SK-N-SH (cell line): ENCODE results near the gene DCX.

Experiments
- ELF1 ChIP-seq: IDR thresholded peaks from 2 replicates; pipeline ENCODE4 v1.4.0; 2012
- EP300 ChIP-seq, 2 experiments: IDR thresholded peaks; 2 replicates each; pipeline versions ENCODE4 v1.4.0 to v1.6.1; 2012; ENCODE audit warnings: borderline replicate concordance in 1 of 2, low read depth in 1 of 2, low read length in 1 of 2
- FOXJ3 ChIP-seq: sonication (generic); formaldehyde crosslinking; IDR thresholded peaks from 2 replicates; pipeline ENCODE4 v1.5.1; 2020; ENCODE audit warnings: mild to moderate bottlenecking, missing genetic modification reagents
- GABPA ChIP-seq: IDR thresholded peaks from 2 replicates; pipeline ENCODE4 v1.4.0; 2012; ENCODE audit warnings: low read depth, mild to moderate bottlenecking
- POLR2AphosphoS5 ChIP-seq: IDR thresholded peaks from 2 replicates; pipeline ENCODE4 v1.6.1; 2012; ENCODE audit warnings: low read depth, low read length
- SIN3A ChIP-seq: IDR thresholded peaks from 2 replicates; pipeline ENCODE4 v1.6.1; 2012; ENCODE audit warnings: low read depth, mild to moderate bottlenecking, low read length, moderate library complexity, borderline replicate concordance
- TAF1 ChIP-seq: IDR thresholded peaks from 2 replicates; pipeline ENCODE4 v1.6.1; 2012; ENCODE audit warnings: low read depth, mild to moderate bottlenecking, low read length, moderate library complexity, borderline replicate concordance
- TCF12 ChIP-seq: IDR thresholded peaks from 2 replicates; pipeline ENCODE4 v1.4.0; 2012
- YY1 ChIP-seq: IDR thresholded peaks from 2 replicates; pipeline ENCODE4 v1.4.0; 2012; ENCODE audit warnings: low read depth, mild to moderate bottlenecking
- TF ChIP-seq, protein P1 (sequence below): fragments of 200-600 bp; sonication (generic); IDR thresholded peaks from 2 replicates; pipeline ENCODE4 v1.6.1; 2017; ENCODE audit warnings: antibody characterized with exemption, mild to moderate bottlenecking, moderate library complexity
- TF ChIP-seq, protein P2 (sequence below): IDR thresholded peaks from 2 replicates; pipeline ENCODE4 v1.4.0; 2012; ENCODE audit warnings: low read depth

DNA sequence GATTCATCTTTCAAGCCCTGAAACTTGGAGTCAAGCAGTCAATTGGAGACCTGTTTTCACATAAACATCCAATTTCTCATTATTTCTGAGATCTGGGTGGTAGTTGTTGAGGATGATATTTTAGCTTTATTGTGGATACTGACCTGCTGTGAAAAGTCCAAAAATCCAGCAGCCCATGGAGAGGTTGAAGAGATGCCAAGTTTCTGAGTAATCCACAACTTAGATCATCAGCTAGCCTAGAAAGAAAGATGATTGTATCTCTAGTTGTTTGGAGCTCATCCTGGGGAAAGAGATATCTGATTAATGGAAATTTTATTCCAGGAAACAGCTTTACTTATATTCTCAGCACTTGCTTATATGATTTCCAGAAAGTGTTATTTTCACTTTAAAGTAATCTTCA lies 48.6 kb upstream of the DCX start:
- no peak for TF ChIP-seq YY1
- TF ChIP-seq, protein P1, sequence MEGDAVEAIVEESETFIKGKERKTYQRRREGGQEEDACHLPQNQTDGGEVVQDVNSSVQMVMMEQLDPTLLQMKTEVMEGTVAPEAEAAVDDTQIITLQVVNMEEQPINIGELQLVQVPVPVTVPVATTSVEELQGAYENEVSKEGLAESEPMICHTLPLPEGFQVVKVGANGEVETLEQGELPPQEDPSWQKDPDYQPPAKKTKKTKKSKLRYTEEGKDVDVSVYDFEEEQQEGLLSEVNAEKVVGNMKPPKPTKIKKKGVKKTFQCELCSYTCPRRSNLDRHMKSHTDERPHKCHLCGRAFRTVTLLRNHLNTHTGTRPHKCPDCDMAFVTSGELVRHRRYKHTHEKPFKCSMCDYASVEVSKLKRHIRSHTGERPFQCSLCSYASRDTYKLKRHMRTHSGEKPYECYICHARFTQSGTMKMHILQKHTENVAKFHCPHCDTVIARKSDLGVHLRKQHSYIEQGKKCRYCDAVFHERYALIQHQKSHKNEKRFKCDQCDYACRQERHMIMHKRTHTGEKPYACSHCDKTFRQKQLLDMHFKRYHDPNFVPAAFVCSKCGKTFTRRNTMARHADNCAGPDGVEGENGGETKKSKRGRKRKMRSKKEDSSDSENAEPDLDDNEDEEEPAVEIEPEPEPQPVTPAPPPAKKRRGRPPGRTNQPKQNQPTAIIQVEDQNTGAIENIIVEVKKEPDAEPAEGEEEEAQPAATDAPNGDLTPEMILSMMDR = no peak
- TF ChIP-seq GABPA = no peak
- no peak for TF ChIP-seq SIN3A
- no peak for TF ChIP-seq TCF12
- TF ChIP-seq, protein P2, sequence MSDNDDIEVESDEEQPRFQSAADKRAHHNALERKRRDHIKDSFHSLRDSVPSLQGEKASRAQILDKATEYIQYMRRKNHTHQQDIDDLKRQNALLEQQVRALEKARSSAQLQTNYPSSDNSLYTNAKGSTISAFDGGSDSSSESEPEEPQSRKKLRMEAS = no peak
- TF ChIP-seq POLR2AphosphoS5 = no peak
- no peak for TF ChIP-seq FOXJ3 (CRISPR knock-in tag)
- TF ChIP-seq EP300 (IDR thresholded peaks at IDR 0.05; ENCODE audit: borderline replicate concordance in 1 of 2, low read depth in 1 of 2, low read length in 1 of 2) = no peak
- no peak for TF ChIP-seq ELF1
- no peak for TF ChIP-seq TAF1
